ENCODE data around the gene GOLGB1.
"Not testable (repeated sequence)": the region's sequence is repeated elsewhere in the genome, so short reads cannot be mapped to it uniquely, and the experiment has no call there.

The GOLGB1 gene

DNA sequence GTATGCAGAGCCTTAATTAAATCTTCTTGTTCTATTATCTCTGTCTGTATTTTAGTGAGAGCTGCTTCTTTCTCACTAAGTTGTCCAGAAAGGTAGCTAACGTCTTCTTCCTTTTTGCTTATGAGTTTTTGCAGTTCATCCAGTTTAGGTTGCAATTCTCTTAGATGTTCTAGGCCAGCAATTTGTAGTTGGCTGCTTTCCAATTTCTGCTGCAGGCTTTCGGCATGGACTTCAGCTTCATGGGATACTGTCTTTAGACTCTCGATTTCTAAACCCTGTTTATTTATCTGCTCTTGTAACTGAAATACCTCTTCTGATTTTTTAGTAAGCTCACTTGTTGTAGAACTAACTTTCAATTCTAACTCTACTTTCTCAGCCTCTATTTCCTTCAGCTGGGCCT lies 53.4 kb downstream of the GOLGB1 start:
- TF ChIP-seq, protein P1, sequence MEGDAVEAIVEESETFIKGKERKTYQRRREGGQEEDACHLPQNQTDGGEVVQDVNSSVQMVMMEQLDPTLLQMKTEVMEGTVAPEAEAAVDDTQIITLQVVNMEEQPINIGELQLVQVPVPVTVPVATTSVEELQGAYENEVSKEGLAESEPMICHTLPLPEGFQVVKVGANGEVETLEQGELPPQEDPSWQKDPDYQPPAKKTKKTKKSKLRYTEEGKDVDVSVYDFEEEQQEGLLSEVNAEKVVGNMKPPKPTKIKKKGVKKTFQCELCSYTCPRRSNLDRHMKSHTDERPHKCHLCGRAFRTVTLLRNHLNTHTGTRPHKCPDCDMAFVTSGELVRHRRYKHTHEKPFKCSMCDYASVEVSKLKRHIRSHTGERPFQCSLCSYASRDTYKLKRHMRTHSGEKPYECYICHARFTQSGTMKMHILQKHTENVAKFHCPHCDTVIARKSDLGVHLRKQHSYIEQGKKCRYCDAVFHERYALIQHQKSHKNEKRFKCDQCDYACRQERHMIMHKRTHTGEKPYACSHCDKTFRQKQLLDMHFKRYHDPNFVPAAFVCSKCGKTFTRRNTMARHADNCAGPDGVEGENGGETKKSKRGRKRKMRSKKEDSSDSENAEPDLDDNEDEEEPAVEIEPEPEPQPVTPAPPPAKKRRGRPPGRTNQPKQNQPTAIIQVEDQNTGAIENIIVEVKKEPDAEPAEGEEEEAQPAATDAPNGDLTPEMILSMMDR (IDR thresholded peaks at IDR 0.05; ENCODE audit: insufficient read depth, low read length, poor library complexity, severe bottlenecking), result no peak
- H3K36me3 ChIP-seq (ENCODE audit: control insufficient read depth, insufficient read depth, low read length), result peaks cover 11% of the 10 kb centered on the region
- no peak for DNase-seq (ENCODE audit: extremely low read depth, insufficient read length)
- H3K4me3 ChIP-seq (replicated peaks; ENCODE audit: low read depth, low read length), result no peak overlapping the region
- H3K27me3 ChIP-seq (replicated peaks; ENCODE audit: control insufficient read depth, insufficient read depth, low read length), result no peaks in the 10 kb centered on the region

DNA sequence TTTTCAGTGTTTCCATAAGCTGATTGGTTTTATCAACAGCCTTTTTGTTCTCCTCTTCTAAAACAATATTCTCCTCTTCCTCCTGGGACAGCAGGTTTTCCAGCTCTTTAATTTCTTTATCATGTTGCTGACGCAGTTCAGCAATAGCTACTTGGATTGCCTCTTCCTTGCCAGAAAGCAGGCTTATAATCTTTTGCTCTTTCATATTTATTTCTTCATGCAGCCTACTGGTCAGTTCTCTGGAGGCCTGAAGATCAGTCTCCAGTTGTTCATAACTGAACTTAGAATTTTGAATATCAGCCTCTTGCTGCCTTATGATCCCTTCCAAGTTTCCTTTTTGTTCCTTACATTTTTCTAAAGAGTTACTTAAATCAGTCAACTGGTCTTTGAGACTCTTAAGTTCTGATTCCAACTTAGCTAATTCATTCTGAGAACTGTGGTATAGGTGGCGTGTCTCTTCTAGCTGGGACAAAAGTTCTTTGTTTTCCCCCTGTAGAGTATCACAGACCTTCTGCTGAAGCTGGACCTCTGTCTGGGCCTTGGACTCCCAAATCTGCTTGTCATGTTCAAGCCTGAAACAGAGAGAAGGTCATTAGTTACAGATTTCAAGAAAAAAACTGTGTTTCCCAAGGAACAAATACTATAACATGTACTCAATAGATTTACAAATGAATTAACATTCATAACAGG lies 57.4 kb downstream of the GOLGB1 start:
- peaks cover 9% of the 10 kb centered on the region for H3K36me3 ChIP-seq (ENCODE audit: control insufficient read depth, insufficient read depth, low read length)
- TF ChIP-seq, protein P1 (IDR thresholded peaks at IDR 0.05; ENCODE audit: insufficient read depth, low read length, poor library complexity, severe bottlenecking), result no peak

DNA sequence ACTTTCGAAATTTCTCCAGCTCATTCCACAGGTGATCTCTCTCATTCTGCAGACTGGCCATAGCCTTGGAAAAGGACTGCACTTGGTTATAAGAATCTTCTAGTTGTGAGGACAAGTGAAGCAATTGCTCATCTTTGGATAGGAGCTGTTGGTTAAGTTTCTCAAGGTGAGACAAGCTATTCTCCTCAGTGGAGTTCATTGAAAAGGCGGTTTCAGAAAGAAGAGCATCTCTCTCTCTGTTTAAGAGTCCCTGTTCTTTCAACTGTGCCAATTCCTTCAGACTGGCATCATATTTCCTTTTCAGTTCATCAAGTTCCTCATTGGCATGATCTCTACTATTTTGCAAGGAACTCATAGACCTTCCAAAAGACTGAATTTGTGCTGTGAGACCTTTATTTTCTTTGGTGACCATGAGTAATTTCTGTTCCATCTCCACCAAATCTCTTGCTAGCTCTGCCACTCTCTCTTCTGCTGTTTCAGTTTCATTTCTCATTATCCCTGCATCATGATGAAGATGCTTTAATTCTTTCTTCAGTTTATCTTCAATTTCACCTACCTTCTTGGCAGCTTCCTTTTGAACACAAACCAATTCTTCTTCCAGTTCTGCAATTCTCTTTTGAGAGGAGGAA lies 58.6 kb downstream of the GOLGB1 start:
- no peaks in the 10 kb centered on the region for H3K27me3 ChIP-seq (replicated peaks; ENCODE audit: control insufficient read depth, insufficient read depth, low read length)
- no peak overlapping the region for H3K4me3 ChIP-seq (replicated peaks; ENCODE audit: low read depth, low read length)
- DNase-seq (ENCODE audit: extremely low read depth, insufficient read length), result peak; percentile 12
- peaks cover 5% of the 10 kb centered on the region for H3K36me3 ChIP-seq (ENCODE audit: control insufficient read depth, insufficient read depth, low read length)
- TF ChIP-seq, protein P1 (IDR thresholded peaks at IDR 0.05; ENCODE audit: insufficient read depth, low read length, poor library complexity, severe bottlenecking), result no peak

More for the DNA sequence above, 57.4 kb downstream of the GOLGB1 start:
- H3K4me3 ChIP-seq (replicated peaks; ENCODE audit: low read depth, low read length), result no peak overlapping the region
- no peaks in the 10 kb centered on the region for H3K27me3 ChIP-seq (replicated peaks; ENCODE audit: control insufficient read depth, insufficient read depth, low read length)
- DNase-seq (ENCODE audit: extremely low read depth, insufficient read length), result no peak

DNA sequence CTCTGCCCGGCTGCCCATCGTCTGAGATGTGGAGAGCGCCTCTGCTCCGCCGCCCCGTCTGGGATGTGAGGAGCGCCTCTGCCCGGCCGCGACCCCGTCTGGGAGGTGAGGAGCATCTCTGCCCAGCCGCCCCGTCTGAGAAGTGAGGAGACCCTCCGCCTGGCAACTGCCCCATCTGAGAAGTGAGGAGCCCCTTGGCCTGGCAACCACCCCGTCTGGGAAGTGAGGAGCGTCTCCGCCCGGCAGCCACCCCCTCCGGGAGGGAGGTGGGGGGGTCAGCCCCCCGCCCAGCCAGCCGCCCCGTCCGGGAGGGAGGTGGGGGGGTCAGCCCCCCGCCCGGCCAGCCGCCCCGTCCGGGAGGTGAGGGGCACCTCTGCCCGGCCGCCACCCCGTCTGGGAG lies 60.8 kb downstream of the GOLGB1 start:
- H3K4me3 ChIP-seq (replicated peaks; ENCODE audit: low read depth, low read length); H3K27me3 ChIP-seq (replicated peaks; ENCODE audit: control insufficient read depth, insufficient read depth, low read length); H3K36me3 ChIP-seq (ENCODE audit: control insufficient read depth, insufficient read depth, low read length); DNase-seq (ENCODE audit: extremely low read depth, insufficient read length): not testable (repeated sequence)

DNA sequence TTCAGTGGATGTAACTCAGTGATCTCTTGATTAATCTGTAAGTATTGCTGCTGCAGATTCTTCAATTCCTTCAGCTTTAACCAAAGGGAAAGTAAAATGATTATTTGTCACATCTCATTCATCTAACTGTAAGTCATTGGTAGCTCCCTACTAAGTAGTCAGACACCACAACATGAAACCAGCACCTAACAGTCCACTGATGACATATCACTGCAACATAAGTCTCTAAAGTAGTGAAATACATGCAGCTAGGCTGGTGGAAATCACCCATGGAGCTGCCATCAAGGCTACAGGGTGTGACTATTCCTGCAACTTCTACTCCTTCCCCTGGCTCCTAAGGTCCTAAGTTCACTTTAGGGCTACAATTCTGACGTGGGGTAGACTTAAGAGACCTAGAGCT lies 67.7 kb downstream of the GOLGB1 start:
- TF ChIP-seq, protein P1 (IDR thresholded peaks at IDR 0.05; ENCODE audit: insufficient read depth, low read length, poor library complexity, severe bottlenecking), result no peak
- DNase-seq (ENCODE audit: extremely low read depth, insufficient read length), result no peak
- H3K27me3 ChIP-seq (replicated peaks; ENCODE audit: control insufficient read depth, insufficient read depth, low read length), result no peaks in the 10 kb centered on the region
- H3K36me3 ChIP-seq (ENCODE audit: control insufficient read depth, insufficient read depth, low read length), result peaks cover 6% of the 10 kb centered on the region
- H3K4me3 ChIP-seq (replicated peaks; ENCODE audit: low read depth, low read length), result no peak overlapping the region

DNA sequence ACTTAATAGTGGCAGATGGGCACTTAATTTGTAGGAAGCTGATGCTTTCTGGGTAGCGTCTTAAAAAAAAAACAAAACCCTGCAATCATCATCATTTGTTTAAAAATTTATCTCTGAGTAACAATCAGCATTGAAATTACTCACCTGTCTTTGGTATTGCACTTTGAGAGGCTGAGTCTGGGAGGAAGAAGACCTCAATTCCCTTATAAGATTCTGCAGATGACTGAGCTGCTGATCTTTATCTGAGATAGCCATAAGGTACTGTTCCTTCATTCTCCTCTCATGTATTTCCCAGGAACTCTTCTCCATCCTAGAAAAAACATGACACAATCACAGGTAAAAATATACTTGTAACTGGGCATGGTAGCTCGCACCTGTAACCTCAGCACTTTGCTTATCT lies 72.4 kb downstream of the GOLGB1 start:
- no peaks in the 10 kb centered on the region for H3K27me3 ChIP-seq (replicated peaks; ENCODE audit: control insufficient read depth, insufficient read depth, low read length)
- no peak overlapping the region for H3K4me3 ChIP-seq (replicated peaks; ENCODE audit: low read depth, low read length)
- TF ChIP-seq, protein P1 (IDR thresholded peaks at IDR 0.05; ENCODE audit: insufficient read depth, low read length, poor library complexity, severe bottlenecking), result no peak
- H3K36me3 ChIP-seq (ENCODE audit: control insufficient read depth, insufficient read depth, low read length), result peaks cover 14% of the 10 kb centered on the region
- no peak for DNase-seq (ENCODE audit: extremely low read depth, insufficient read length)
